ENCODE results near the gene RIC8A. TPM values are rescaled to one million over a fixed set of nuclear protein-coding genes. Genes with fewer than 3 reads are reported as not detected.

Gene RIC8A
- total and polyA plus RNA-seq, 10 of the 15 experiments (the other 5 are each of a cell fraction or from before 2014, with no cell fraction given) = 10.4 to 157 (median 81.4) TPM

DNA sequence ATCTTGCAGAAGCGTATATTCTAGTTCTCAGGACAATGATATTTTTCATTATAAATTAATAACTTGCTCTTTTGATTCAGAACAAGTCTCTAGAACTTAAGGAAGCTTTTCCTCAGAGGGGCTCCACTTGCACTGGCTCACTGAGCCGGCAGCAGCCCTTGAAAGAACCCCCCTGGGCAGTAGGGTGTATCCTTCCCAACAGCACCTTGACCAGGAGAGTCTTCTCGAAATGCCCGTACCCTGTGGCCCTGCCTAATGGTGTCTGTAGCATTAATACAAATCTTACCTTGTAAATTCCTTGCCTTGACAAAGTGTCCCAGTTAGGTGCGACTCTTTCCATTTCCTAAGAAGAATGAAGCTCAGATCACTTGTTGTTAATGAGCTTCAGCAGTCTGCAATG is 42.8 kb downstream of the RIC8A start:
- ATAC-seq = no peak
- RAD21 ChIA-PET (ENCODE audit: unreplicated experiment) = interaction anchor here (0.5 to 2.0 kb wide), 18 partner anchors 8 to 198 kb away, joined by 3 to 23 read pairs (median 5); partner anchors contain the start of genes BET1L, PGGHG, PSMD13 and RIC8A
- DNase-seq (ENCODE audit: low read depth, low spot score) = no peak
- Histone ChIP-seq H3K4me2 (ENCODE audit: control insufficient read depth, insufficient read depth) (no peak overlapping the region), H3K36me3 (ENCODE audit: control insufficient read depth in 2 of 2, insufficient read depth in 2 of 2, low read length in 1 of 2) (peaks cover 25 to 27% of the 10 kb centered on the region in 2 experiments), H3K9ac (ENCODE audit: control insufficient read depth, insufficient read depth, low read length) (no peak overlapping the region), H3K4me3 (no peak overlapping the region), H2AFZ (ENCODE audit: control insufficient read depth, low read depth, low read length) (no peak overlapping the region), H3K4me1 (ENCODE audit: control insufficient read depth, insufficient read depth, low read length) (no peaks in the 10 kb centered on the region), H3K9me3 (replicated peaks; ENCODE audit: control insufficient read depth, insufficient read depth, low read length) (no peaks in the 10 kb centered on the region), H3K79me2 (ENCODE audit: control insufficient read depth, insufficient read depth, low read length) (no peaks in the 10 kb centered on the region), H3K27me3 (replicated peaks in 1 of 2; ENCODE audit: control insufficient read depth in 2 of 2, insufficient read depth in 2 of 2, low read length in 1 of 2) (no peaks in the 10 kb centered on the region), H4K20me1 (ENCODE audit: control insufficient read depth, insufficient read depth) (no peaks in the 10 kb centered on the region), H3K27ac (ENCODE audit: control insufficient read depth, insufficient read depth) (no peak overlapping the region)
- no peak for FAIRE-seq
- POLR2A ChIA-PET = interaction anchor here (0.9 to 2.0 kb wide), 8 partner anchors 11 to 105 kb away, joined by 3 to 6 read pairs (median 6); partner anchors contain the start of genes IFITM2, PGGHG and PSMD13
- SMC1A ChIA-PET (ENCODE audit: uncharacterized antibody, unreplicated experiment) = interaction anchor here (0.6 to 5.6 kb wide), 23 partner anchors 9 to 271 kb away, joined by 3 to 38 read pairs (median 5); partner anchors contain the start of genes IFITM2 and PSMD13
- BruUV-seq (replicated peaks) = no TSS peak
- intact Hi-C loops (cut with micrococcal nuclease; ENCODE audit: unreplicated experiment) = no loop called here
- in situ Hi-C loops (cut with MboI) = loop anchor here (5.0 kb wide), 1 partner anchor 107 kb away; no protein-coding TSS in a partner anchor
- CTCF ChIA-PET = interaction anchor here (0.6 to 3.9 kb wide), 30 partner anchors 8 to 207 kb away, joined by 3 to 45 read pairs (median 6); partner anchors contain the start of genes BET1L, IFITM2, PGGHG and RIC8A
- 95% methylated on average over 5 of the region's 5 CpGs for WGBS (ENCODE audit: insufficient coverage, insufficient replicate concordance, low lambda C conversion rate, missing lambda C conversion rate)
- no peak for TF ChIP-seq STAT3 (IDR thresholded peaks at IDR 0.05; ENCODE audit: low read depth, low read length)
- no peak for TF ChIP-seq CBX3 (IDR thresholded peaks at IDR 0.05; ENCODE audit: borderline replicate concordance, low read depth)
- no peak for TF ChIP-seq BCL3 (IDR thresholded peaks at IDR 0.05; ENCODE audit: borderline replicate concordance, insufficient read depth, low read depth, low read length, poor library complexity, severe bottlenecking)
- TF ChIP-seq FOXK2 (IDR thresholded peaks at IDR 0.05) = no peak
- no peak for TF ChIP-seq NR2C2 (IDR thresholded peaks at IDR 0.05; ENCODE audit: borderline replicate concordance, control insufficient read depth, insufficient read length, low read depth)
- no peak for TF ChIP-seq USF1 (IDR thresholded peaks at IDR 0.05; ENCODE audit: borderline replicate concordance, extremely low read length, insufficient read depth, low read depth, low read length)
- no peak for TF ChIP-seq RELA (IDR thresholded peaks at IDR 0.05; ENCODE audit: borderline replicate concordance, partially characterized antibody)
- TF ChIP-seq IKZF2 (IDR thresholded peaks at IDR 0.05) = no peak
- TF ChIP-seq, protein P1, sequence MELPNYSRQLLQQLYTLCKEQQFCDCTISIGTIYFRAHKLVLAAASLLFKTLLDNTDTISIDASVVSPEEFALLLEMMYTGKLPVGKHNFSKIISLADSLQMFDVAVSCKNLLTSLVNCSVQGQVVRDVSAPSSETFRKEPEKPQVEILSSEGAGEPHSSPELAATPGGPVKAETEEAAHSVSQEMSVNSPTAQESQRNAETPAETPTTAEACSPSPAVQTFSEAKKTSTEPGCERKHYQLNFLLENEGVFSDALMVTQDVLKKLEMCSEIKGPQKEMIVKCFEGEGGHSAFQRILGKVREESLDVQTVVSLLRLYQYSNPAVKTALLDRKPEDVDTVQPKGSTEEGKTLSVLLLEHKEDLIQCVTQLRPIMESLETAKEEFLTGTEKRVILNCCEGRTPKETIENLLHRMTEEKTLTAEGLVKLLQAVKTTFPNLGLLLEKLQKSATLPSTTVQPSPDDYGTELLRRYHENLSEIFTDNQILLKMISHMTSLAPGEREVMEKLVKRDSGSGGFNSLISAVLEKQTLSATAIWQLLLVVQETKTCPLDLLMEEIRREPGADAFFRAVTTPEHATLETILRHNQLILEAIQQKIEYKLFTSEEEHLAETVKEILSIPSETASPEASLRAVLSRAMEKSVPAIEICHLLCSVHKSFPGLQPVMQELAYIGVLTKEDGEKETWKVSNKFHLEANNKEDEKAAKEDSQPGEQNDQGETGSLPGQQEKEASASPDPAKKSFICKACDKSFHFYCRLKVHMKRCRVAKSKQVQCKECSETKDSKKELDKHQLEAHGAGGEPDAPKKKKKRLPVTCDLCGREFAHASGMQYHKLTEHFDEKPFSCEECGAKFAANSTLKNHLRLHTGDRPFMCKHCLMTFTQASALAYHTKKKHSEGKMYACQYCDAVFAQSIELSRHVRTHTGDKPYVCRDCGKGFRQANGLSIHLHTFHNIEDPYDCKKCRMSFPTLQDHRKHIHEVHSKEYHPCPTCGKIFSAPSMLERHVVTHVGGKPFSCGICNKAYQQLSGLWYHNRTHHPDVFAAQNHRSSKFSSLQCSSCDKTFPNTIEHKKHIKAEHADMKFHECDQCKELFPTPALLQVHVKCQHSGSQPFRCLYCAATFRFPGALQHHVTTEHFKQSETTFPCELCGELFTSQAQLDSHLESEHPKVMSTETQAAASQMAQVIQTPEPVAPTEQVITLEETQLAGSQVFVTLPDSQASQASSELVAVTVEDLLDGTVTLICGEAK (IDR thresholded peaks at IDR 0.05; ENCODE audit: borderline replicate concordance) = no peak
- no peak for TF ChIP-seq ZNF217 (IDR thresholded peaks at IDR 0.05)
- no peak for TF ChIP-seq POLR2A (IDR thresholded peaks at IDR 0.05; ENCODE audit: low read depth, low read length)
- TF ChIP-seq PKNOX1 (IDR thresholded peaks at IDR 0.05) = no peak
- TF ChIP-seq HDGF (IDR thresholded peaks at IDR 0.05) = no peak
